NCI-H748 treated with DMSO at 0.1 percent for 48 hours (cell line): ENCODE measurements around the gene SMU1.

Experiments
- DNase-seq: peaks from one replicate; lab custom pipeline; 2025; lab: John Stamatoyannopoulos, UW

SMU1 gene

DNA sequence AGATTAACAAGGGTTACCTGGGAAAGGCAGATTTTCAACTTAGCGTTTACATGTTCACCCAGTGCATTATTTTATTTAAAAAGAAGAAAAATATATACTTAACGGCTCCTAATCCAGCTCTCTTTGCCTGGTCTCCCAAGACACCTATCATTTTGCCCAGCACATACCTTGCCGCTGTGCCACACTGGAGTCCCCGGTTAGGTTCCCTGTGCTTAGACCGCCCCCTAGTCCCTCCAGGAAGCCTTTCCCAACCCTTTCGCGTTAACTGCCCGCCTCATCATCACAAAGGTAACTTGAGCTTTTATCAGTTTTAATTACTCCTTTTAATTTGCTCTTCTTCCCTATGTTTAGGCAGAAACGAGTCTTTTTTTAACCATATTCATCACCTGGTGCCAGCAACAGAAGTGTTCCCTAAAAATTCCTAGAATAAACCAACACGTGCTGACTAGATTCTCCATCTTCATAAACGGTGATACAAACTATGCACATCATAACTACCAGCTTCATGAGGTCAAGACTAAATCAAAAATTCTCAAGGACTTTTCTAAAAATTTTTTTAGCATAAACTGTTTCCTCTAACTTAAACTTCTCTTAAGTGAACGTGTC lies 31.7 kb downstream of the SMU1 start:
- peak; percentile 75 for DNase-seq

DNA sequence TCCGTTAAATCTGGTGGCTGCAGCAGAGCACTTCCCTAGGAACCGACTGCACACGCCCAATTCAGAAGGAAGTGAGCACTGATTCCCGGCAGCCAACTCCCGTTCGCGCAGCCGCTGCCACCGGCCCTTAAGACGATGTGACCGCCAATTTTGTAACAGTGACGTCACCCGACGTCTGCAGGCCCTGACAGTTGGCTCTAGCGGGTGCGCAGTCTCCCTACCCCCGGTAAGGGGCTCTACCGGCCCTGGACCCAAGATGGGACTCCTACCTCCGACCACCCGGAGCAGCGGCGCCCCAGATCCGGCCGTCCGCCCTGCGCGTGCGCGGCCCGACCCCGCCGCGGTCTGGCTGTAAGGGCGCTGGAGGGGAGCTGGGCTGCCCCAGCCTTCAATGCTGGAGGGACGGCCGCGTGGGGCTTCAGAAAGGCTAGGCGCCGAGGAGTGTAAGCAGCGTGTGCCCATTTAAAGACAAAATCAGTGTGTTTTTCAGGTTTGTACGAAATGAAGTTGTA lies 32.3 kb downstream of the SMU1 start:
- peak; percentile 90 for DNase-seq

GRCh38 chr9:33043671-33044070 lies 32.8 kb downstream of the SMU1 start:
- peak; percentile 27 for DNase-seq

GRCh38 chr9:33042473-33042872 lies 34.0 kb downstream of the SMU1 start:
- DNase-seq, result no peak

GRCh38 chr9:33041432-33042188 lies 34.9 kb downstream of the SMU1 start:
- no peak for DNase-seq

DNA sequence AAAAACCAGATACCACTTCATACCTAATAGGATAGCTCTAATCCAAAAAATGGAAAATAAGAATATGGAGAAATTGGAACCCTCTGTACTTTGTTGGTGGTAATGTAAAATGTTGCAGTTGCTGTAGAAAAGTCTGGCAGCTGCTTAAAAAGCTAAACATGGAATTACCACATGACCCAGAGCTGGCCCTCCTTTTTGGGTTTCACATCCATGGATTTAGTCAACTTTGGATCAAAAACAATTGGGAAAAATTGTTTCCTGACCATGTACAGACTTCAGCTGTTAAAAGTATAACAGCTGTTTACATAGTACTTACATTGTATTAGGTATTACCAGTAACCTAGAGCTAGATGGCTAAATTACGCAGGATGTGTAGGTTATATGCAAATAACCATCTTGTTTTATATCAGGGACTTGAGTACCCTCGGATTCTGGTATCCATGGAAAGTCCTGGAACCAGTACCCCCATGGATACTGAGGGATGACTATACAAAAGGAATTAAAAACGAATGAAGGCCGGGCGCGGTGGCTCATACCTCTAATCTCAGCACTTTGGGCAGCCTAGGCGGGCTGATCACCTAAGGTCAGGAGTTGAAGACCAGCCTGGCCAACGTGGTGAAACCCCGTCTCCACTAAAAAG lies 35.6 kb downstream of the SMU1 start:
- DNase-seq, result no peak

DNA sequence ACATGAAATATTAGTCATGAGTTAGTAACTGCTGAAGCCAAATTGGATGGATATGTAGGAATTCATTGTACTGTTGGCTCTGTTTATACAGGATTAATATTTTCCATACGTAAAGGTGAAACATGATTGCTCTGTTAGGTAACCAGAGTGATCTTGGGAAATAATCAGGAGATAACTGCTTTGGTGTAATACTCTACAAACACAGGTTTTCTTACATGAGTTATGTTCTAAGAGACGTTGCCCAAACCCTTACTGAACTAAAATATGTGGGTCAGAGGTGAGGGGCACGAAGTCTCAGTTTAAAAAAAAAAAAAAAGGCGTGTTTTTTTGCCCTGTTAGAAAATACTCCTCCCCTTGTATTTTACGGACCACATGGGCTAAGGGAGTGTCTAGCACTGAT lies 43.6 kb downstream of the SMU1 start:
- no peak for DNase-seq

GRCh38 chr9:33032292-33032691 lies 44.2 kb downstream of the SMU1 start:
- no peak for DNase-seq

DNA sequence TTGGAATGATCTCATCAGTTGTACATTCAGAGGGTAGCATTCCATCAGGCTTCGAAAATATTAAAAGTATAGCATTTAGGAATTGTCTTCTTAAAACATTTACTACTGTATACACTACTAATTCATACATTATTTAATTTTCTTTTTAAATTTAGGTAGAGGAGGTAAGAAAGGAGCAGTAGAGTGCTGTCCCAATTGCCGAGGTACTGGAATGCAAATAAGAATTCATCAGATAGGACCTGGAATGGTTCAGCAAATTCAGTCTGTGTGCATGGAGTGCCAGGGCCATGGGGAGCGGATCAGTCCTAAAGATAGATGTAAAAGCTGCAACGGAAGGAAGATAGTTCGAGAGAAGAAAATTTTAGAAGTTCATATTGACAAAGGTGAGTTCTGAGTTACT lies 46.2 kb downstream of the SMU1 start:
- DNase-seq, result no peak

GRCh38 chr9:33029231-33029786 lies 47.2 kb downstream of the SMU1 start:
- no peak for DNase-seq

GRCh38 chr9:33025572-33026342 lies 50.7 kb downstream of the SMU1 start:
- DNase-seq, result peak; percentile 67

DNA sequence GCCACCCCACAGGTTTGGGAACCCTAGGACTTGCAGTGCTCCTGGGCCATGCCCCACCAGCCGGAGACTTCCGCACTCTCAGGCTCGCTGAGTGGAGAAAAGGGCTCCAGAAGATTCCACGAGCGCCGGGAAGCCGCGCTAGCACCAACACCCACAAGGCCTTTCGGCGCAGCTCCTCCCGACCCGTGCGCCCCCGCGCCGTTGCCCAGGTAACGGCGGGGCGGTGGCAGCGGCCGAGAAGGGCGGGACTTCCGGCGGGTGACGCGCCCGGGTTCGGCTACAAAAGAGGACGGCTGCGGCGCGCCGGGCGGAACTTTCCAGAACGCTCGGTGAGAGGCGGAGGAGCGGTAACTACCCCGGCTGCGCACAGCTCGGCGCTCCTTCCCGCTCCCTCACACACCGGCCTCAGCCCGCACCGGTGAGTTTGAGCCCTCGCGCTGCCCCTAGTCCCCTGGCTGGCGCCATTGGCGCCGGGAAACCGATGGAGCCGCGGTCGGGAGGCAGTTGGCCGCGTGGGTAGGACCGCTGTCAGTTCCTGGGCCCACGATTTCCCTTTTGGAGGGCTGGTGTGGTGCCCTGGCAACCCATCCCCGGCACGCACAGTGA lies 51.4 kb downstream of the SMU1 start, which contains the start of gene DNAJA1:
DNAJA1 (plus strand) TSS at position 308 of the 606 bp plus-strand sequence. CDS start 1,212 bp downstream, outside the sequence.
- peak; percentile 84 for DNase-seq

- no peak for DNase-seq
These were observed 52.1 kb downstream of the SMU1 start for GRCh38 chr9:33024126-33024965.

DNA sequence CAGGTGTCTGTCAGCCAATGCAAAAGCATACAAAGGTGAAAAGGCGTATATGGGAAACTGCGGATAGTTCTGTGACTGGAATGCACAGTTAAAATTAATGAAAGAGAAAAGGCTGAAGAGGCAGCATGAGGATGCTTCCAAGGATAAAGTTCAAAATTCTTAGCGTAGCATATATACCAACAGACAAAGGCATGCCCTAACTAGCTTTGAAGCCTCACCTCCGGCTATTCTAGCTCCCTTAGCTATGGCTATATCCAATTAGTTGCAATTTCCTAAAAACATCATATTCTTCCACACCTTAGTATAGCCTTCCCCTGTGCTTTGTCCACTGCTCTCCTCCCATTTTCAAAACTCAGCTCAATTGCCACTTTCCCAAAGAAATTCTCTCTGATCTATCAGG lies 52.8 kb downstream of the SMU1 start:
- no peak for DNase-seq

GRCh38 chr9:33022755-33023154 lies 53.7 kb downstream of the SMU1 start:
- no peak for DNase-seq

- DNase-seq, result no peak
These were observed 54.2 kb downstream of the SMU1 start for GRCh38 chr9:33022303-33022702.

- no peak for DNase-seq
These were observed 56.7 kb downstream of the SMU1 start for GRCh38 chr9:33019797-33020196.

- DNase-seq, result no peak
These were observed 59.0 kb downstream of the SMU1 start for GRCh38 chr9:33017283-33018041.

- no peak for DNase-seq
These were observed 61.8 kb downstream of the SMU1 start for GRCh38 chr9:33014665-33015014.
